Keratinocyte (primary cell): ENCODE data around the gene MRM2.

Experiments
- CTCF ChIP-seq, 3 experiments: IDR thresholded peaks in 1 of 3; conservative IDR thresholded peaks in 1 of 3; optimal IDR thresholded peaks in 1 of 3; 2 replicates in 2 of 3; 3 replicates in 1 of 3; pipeline versions ENCODE3 to v1.5.1; 2011; ENCODE audit warnings: low read length in 3 of 3, mild to moderate bottlenecking in 3 of 3, moderate library complexity in 2 of 3, control low read depth in 1 of 3, inconsistent platforms in 1 of 3; ENCODE audit not compliant: insufficient read depth in 2 of 3; ENCODE audit errors: extremely low read depth in 1 of 3
- EZH2 ChIP-seq: IDR thresholded peaks from one replicate; pipeline ENCODE4 v1.6.1; 2012; ENCODE audit warnings: inconsistent platforms, mild to moderate bottlenecking, low read length, moderate library complexity

GRCh38 chr7:2209961-2210323, 32.1 kb downstream of the MRM2 start:
- TF ChIP-seq CTCF (optimal IDR thresholded peaks at IDR 0.05 in 1 of 3, IDR thresholded peaks at IDR 0.05 in 1 of 3, conservative IDR thresholded peaks at IDR 0.05 in 1 of 3; ENCODE audit: extremely low read depth in 1 of 3, insufficient read depth in 2 of 3, low read length in 3 of 3) (no peak), EZH2 (no peak)
